Endothelial cell of umbilical vein (primary cell): ENCODE results near the gene UBE2E2. TPM values are rescaled to one million over a fixed set of nuclear protein-coding genes. Genes with fewer than 3 reads are reported as not detected.

ENCODE experiments used
- BruUV-seq: library from RNA; stranded (reverse); fragments of 400-500 nt; replicated peaks from 2 replicates; lab custom pipeline; 2021; lab: Mats Ljungman, UMichigan
- CTCF ChIA-PET: fragments of 300-600, 350-600 bp; sonication (Branson Sonifier 250); formaldehyde crosslinking; loops from one replicate; lab custom pipeline; 2021; ENCODE audit warnings: antibody characterized with exemption, inconsistent platforms; lab: Charles Lee
- POLR2A ChIA-PET: fragments of 300-600, 350-600 bp; sonication (Branson Sonifier 250); formaldehyde crosslinking; loops from one replicate; lab custom pipeline; 2021; ENCODE audit warnings: antibody characterized with exemption, inconsistent platforms; lab: Charles Lee
- DNase-seq: peaks from one replicate; pipeline ENCODE4 v3.0.0-alpha.2; 2011; ENCODE audit warnings: low read depth, low spot score
- FAIRE-seq: peaks from 2 replicates; lab custom pipeline; 2011; peaks lifted over from hg19 to GRCh38; lab: Jason Lieb, UNC
- H2AFZ ChIP-seq: 2 replicates; pipeline ENCODE4 v1.6.0; 2012; ENCODE audit warnings: low read depth, low read length, control low read depth, inconsistent platforms
- H3K27ac ChIP-seq: 2 replicates; pipeline ENCODE4 v1.5.1; 2011; ENCODE audit warnings: low read depth, mild to moderate bottlenecking, control low read depth, low read length, moderate library complexity; ENCODE audit not compliant: insufficient read depth
- H3K27me3 ChIP-seq, 2 experiments: 2 replicates each; pipeline versions ENCODE4 v1.6.0 to v1.6.1; 2011; ENCODE audit warnings: low read length in 2 of 2, mixed read lengths in 1 of 2; ENCODE audit not compliant: control insufficient read depth in 2 of 2, insufficient read depth in 2 of 2
- H3K36me3 ChIP-seq, 2 experiments: 2 replicates in 1 of 2; 3 replicates in 1 of 2; pipeline ENCODE4 v1.5.1; 2011; ENCODE audit warnings: low read length in 2 of 2, mild to moderate bottlenecking in 1 of 2, moderate library complexity in 1 of 2; ENCODE audit not compliant: control insufficient read depth in 2 of 2, insufficient read depth in 2 of 2; ENCODE audit errors: extremely low read depth in 1 of 2
- H3K4me1 ChIP-seq: 3 replicates; pipeline ENCODE4 v1.5.1; 2011; ENCODE audit warnings: mild to moderate bottlenecking, low read length; ENCODE audit not compliant: control insufficient read depth, insufficient read depth; ENCODE audit errors: extremely low read depth
- H3K4me2 ChIP-seq: 2 replicates; pipeline ENCODE4 v1.6.1; 2011; ENCODE audit warnings: low read length, control low read depth, mixed read lengths; ENCODE audit not compliant: insufficient read depth
- H3K4me3 ChIP-seq, 3 experiments: fragments of 200-600 bp in 1 of 3; sonication (generic), shearing (Covaris generic) in 1 of 3; replicated peaks in 1 of 3; 2 replicates each; pipeline ENCODE4 v1.5.1; 2011 to 2016; ENCODE audit warnings: control low read depth in 3 of 3, low read length in 3 of 3, mild to moderate bottlenecking in 2 of 3, inconsistent platforms in 1 of 3, low read depth in 1 of 3, moderate library complexity in 1 of 3; ENCODE audit not compliant: insufficient read depth in 1 of 3
- H3K79me2 ChIP-seq: 2 replicates; pipeline ENCODE4 v1.6.0; 2012; ENCODE audit warnings: low read length, inconsistent platforms; ENCODE audit not compliant: control insufficient read depth, insufficient read depth
- H3K9ac ChIP-seq: replicated peaks from 2 replicates; pipeline ENCODE3; 2011; ENCODE audit warnings: low read length, control low read depth; ENCODE audit not compliant: insufficient read depth; ENCODE audit errors: extremely low read depth
- H3K9me1 ChIP-seq: replicated peaks from 3 replicates; pipeline ENCODE4 v1.6.0; 2011; ENCODE audit warnings: mild to moderate bottlenecking, low read length; ENCODE audit not compliant: control insufficient read depth, insufficient read depth; ENCODE audit errors: extremely low read depth
- H3K9me3 ChIP-seq: replicated peaks from 2 replicates; pipeline ENCODE4 v1.5.1; 2012; ENCODE audit warnings: low read length, inconsistent platforms; ENCODE audit not compliant: control insufficient read depth, insufficient read depth
- H4K20me1 ChIP-seq: replicated peaks from 2 replicates; pipeline ENCODE3; 2011; ENCODE audit warnings: mild to moderate bottlenecking, low read length; ENCODE audit not compliant: control insufficient read depth, insufficient read depth; ENCODE audit errors: extremely low read depth
- EZH2 ChIP-seq: IDR thresholded peaks from 2 replicates; pipeline ENCODE4 v1.6.1; 2012; ENCODE audit warnings: borderline replicate concordance, low read depth, mild to moderate bottlenecking, moderate library complexity, low read length, inconsistent platforms; ENCODE audit not compliant: severe bottlenecking
- FOS ChIP-seq: IDR thresholded peaks from 2 replicates; pipeline ENCODE4 v1.6.1; 2011; ENCODE audit warnings: mild to moderate bottlenecking, low read length, moderate library complexity, borderline replicate concordance; ENCODE audit not compliant: insufficient read depth
- GATA2 ChIP-seq: IDR thresholded peaks from 2 replicates; pipeline ENCODE4 v1.7.0; 2011; ENCODE audit warnings: low read depth, mild to moderate bottlenecking, moderate library complexity, mixed read lengths, low read length; ENCODE audit not compliant: insufficient read length, insufficient read depth
- JUN ChIP-seq: IDR thresholded peaks from 2 replicates; pipeline ENCODE4 v1.6.1; 2011; ENCODE audit warnings: borderline replicate concordance, low read depth; ENCODE audit not compliant: insufficient read length, insufficient read depth
- MYC ChIP-seq: IDR thresholded peaks from one replicate; pipeline ENCODE4 v1.6.1; 2011; ENCODE audit warnings: mild to moderate bottlenecking, low read depth, low read length
- POLR2A ChIP-seq: IDR thresholded peaks from 2 replicates; pipeline ENCODE4 v1.6.1; 2012; ENCODE audit warnings: low read depth, mild to moderate bottlenecking, control low read depth, low read length
- POLR2AphosphoS5 ChIP-seq: IDR thresholded peaks from 2 replicates; pipeline ENCODE4 v1.6.1; 2012; ENCODE audit warnings: low read depth, mild to moderate bottlenecking, control low read depth, low read length, moderate library complexity; ENCODE audit not compliant: insufficient read depth
- dilution Hi-C: fragments of 300-500 bp; cut with MboI; formaldehyde crosslinking; loops from one replicate; pipeline ENCODE4 v1.15.0; 2019; ENCODE audit warnings: low sequenced_read_pairs; ENCODE audit not compliant: extremely low pct_ligation_motif_present
- intact Hi-C: fragments of 100-400 bp; cut with micrococcal nuclease; formaldehyde crosslinking; loops from one replicate; pipeline ENCODE4 v1.10.0; 2022
- polyA plus RNA-seq, 4 experiments: library from polyadenylated mRNA; depleted of rRNA in 3 of 4; stranded (reverse) in 3 of 4; unstranded in 1 of 4; fragments of >200 nt; gene quantifications; 2 replicates each; pipeline versions ENCODE4 v1.2.1 to v1.2.3, GENCODE V29; 2011 to 2012; ENCODE audit warnings: missing spikeins in 1 of 4
- total RNA-seq: library from RNA; stranded (reverse); gene quantifications from 2 replicates; pipeline ENCODE4 v1.2.3, GENCODE V29; 2021
- TF ChIP-seq, protein P1 (sequence below): IDR thresholded peaks from 2 replicates; pipeline ENCODE4 v1.6.1; 2011; ENCODE audit not compliant: insufficient read depth, insufficient read length
- TF ChIP-seq, protein P2 (sequence below), 2 donors: IDR thresholded peaks; 1 replicate in 1 of 2; 2 replicates in 1 of 2; pipeline ENCODE4 v1.5.1; 2011; ENCODE audit warnings: low read length in 2 of 2, mild to moderate bottlenecking in 2 of 2, moderate library complexity in 2 of 2, control low read depth in 1 of 2, inconsistent platforms in 1 of 2, low read depth in 1 of 2; ENCODE audit not compliant: insufficient read depth in 1 of 2; ENCODE audit errors: extremely low read depth in 1 of 2

The UBE2E2 gene
- total and polyA plus RNA-seq, 2 donors (not counting 3 experiments of a cell fraction or from before 2014, with no cell fraction given), result 37.0 to 45.4 TPM

DNA sequence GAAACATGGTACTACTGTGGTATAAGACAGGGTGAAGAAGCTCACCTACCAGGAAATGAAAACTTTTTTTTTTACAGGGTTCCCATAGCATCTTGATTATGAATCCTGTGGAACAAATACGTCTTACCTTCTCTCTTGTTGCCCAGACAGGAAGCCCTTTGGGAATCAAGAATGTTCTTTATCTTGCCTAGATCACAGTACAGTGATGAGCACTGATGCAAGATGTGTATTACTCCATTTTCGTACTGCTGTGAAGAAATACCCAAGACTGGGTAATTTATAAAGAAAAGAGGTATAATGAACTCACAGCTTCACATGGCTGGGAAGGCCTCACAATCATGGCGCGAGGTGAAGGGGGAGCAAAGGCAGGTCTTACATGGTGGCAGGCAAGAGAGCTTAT, 281.3 kb downstream of the UBE2E2 start:
- H3K4me3 ChIP-seq, result no peak overlapping the region
- H3K27ac ChIP-seq, result no peak overlapping the region
- no peaks in the 10 kb centered on the region for H4K20me1 ChIP-seq
- no peaks in the 10 kb centered on the region for H3K9me1 ChIP-seq
- DNase-seq (no peak), FAIRE-seq (no peak)
- H3K4me1 ChIP-seq, result peaks cover 3% of the 10 kb centered on the region
- H2AFZ ChIP-seq, result no peak overlapping the region
- H3K79me2 ChIP-seq, result no peaks in the 10 kb centered on the region
- H3K36me3 ChIP-seq, result no peaks in the 10 kb centered on the region
- TF ChIP-seq MYC (no peak), JUN (no peak), FOS (no peak), POLR2AphosphoS5 (no peak), EZH2 (no peak), POLR2A (no peak), GATA2 (no peak)
- TF ChIP-seq, protein P1, sequence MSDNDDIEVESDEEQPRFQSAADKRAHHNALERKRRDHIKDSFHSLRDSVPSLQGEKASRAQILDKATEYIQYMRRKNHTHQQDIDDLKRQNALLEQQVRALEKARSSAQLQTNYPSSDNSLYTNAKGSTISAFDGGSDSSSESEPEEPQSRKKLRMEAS, result no peak
- TF ChIP-seq, protein P2, sequence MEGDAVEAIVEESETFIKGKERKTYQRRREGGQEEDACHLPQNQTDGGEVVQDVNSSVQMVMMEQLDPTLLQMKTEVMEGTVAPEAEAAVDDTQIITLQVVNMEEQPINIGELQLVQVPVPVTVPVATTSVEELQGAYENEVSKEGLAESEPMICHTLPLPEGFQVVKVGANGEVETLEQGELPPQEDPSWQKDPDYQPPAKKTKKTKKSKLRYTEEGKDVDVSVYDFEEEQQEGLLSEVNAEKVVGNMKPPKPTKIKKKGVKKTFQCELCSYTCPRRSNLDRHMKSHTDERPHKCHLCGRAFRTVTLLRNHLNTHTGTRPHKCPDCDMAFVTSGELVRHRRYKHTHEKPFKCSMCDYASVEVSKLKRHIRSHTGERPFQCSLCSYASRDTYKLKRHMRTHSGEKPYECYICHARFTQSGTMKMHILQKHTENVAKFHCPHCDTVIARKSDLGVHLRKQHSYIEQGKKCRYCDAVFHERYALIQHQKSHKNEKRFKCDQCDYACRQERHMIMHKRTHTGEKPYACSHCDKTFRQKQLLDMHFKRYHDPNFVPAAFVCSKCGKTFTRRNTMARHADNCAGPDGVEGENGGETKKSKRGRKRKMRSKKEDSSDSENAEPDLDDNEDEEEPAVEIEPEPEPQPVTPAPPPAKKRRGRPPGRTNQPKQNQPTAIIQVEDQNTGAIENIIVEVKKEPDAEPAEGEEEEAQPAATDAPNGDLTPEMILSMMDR (IDR thresholded peaks at IDR 0.05; ENCODE audit: extremely low read depth in 1 of 2, insufficient read depth in 1 of 2, low read depth in 1 of 2, low read length in 2 of 2), result no peak
- BruUV-seq, result no TSS peak
- POLR2A ChIA-PET, result no interaction called here
- H3K4me2 ChIP-seq, result no peak overlapping the region
- dilution Hi-C loops (no loop called here), intact Hi-C loops (no loop called here)
- H3K9ac ChIP-seq, result no peak overlapping the region
- no peaks in the 10 kb centered on the region for H3K9me3 ChIP-seq
- no peaks in the 10 kb centered on the region for H3K27me3 ChIP-seq
- CTCF ChIA-PET, result interaction anchor here (0.7 kb wide), 1 partner anchor 25 kb away, joined by 3 read pairs; no protein-coding TSS in a partner anchor
